Transverse colon (tissue), 4 donors: ENCODE measurements around the gene PLCH1. TPM values are rescaled to one million over a fixed set of nuclear protein-coding genes. Genes with fewer than 3 reads are reported as not detected.
"Not testable (repeated sequence)": the region's sequence is repeated elsewhere in the genome, so short reads cannot be mapped to it uniquely, and the experiment has no call there.

Experiments
- DNase-seq: peaks from one replicate; pipeline ENCODE4 v3.0.0-alpha.2; 2019
- H3K27ac ChIP-seq, 4 donors: fragments of 200-600 bp; sonication (generic); 2 replicates each; pipeline ENCODE4 v1.5.1; 2016 to 2018; ENCODE audit warnings: inconsistent platforms in 4 of 4
- H3K27me3 ChIP-seq: fragments of 200-600 bp; sonication (generic); 2 replicates; pipeline ENCODE4 v1.5.1; 2017; ENCODE audit warnings: inconsistent platforms
- H3K36me3 ChIP-seq, 4 donors: fragments of 200-600 bp; sonication (generic); 2 replicates each; pipeline ENCODE4 v1.5.1; 2017 to 2019; ENCODE audit warnings: inconsistent platforms in 4 of 4
- H3K4me1 ChIP-seq, 4 donors: fragments of 200-600 bp; sonication (generic); 2 replicates each; pipeline ENCODE4 v1.5.1; 2017 to 2020; ENCODE audit warnings: inconsistent platforms in 4 of 4
- H3K4me3 ChIP-seq, 4 donors: fragments of 200-600 bp; sonication (generic); 1 replicate in 1 of 4; 2 replicates in 3 of 4; pipeline versions ENCODE4 v1.5.1 to v1.6.1; 2017 to 2019; ENCODE audit warnings: inconsistent platforms in 4 of 4
- H3K9me3 ChIP-seq, 2 donors: fragments of 200-600 bp; sonication (generic); 2 replicates each; pipeline ENCODE4 v1.5.1; 2017 to 2019; ENCODE audit warnings: inconsistent platforms in 2 of 2
- EP300 ChIP-seq: sonication (generic); formaldehyde crosslinking; IDR thresholded peaks from one replicate; pipeline ENCODE4 v1.6.1; 2017; ENCODE audit warnings: antibody characterized with exemption, low read depth
- POLR2A ChIP-seq: fragments of 450-650 bp; IDR thresholded peaks from one replicate; pipeline ENCODE4 v1.6.1; 2016; ENCODE audit warnings: antibody characterized with exemption, mild to moderate bottlenecking, moderate library complexity
- POLR2AphosphoS5 ChIP-seq, 3 donors: sonication (generic); formaldehyde crosslinking; IDR thresholded peaks; one replicate each; pipeline ENCODE4 v1.6.1; 2016; ENCODE audit warnings: antibody characterized with exemption in 3 of 3
- WGBS, 2 donors: methylation state at CpG; one replicate each; pipeline ENCODE4 v1.1.5; 2018; ENCODE audit warnings: low coverage in 1 of 2; 5-methylcytosine and 5-hydroxymethylcytosine counted together
- in situ Hi-C, 4 donors: fragments of 200-750 bp; cut with MboI; loops; one replicate each; pipeline versions ENCODE4 v1.15.0 to v1.15.1; 2017; ENCODE audit warnings: low sequenced_read_pairs in 3 of 4, low pct_ligation_motif_present in 1 of 4, low pct_unique_long_range_greater_than_20kb in 1 of 4
- intact Hi-C: fragments of 100-400 bp; cut with DNase I; formaldehyde crosslinking; loops from one replicate; pipeline ENCODE4 v1.15.1; 2023; ENCODE audit warnings: low total_unique reads
- total RNA-seq, 4 donors: library from RNA; depleted of rRNA; stranded (reverse); fragments of >200 nt; gene quantifications; one replicate each; pipeline ENCODE4 v1.1.0, GENCODE V29; 2016
- TF ChIP-seq, protein P1 (sequence below), 5 experiments: fragments of 200-600 bp in 3 of 5; fragments of 450-650 bp in 2 of 5; sonication (generic) in 3 of 5; IDR thresholded peaks; 1 replicate in 2 of 5; 2 replicates in 3 of 5; pipeline ENCODE4 v1.5.1; 2016 to 2017; ENCODE audit warnings: antibody characterized with exemption in 5 of 5, inconsistent platforms in 3 of 5, mild to moderate bottlenecking in 2 of 5, moderate library complexity in 1 of 5

PLCH1 gene
- total RNA-seq, 4 donors from 2014 or later: 8.2 to 33.4 (median 8.5) TPM

DNA sequence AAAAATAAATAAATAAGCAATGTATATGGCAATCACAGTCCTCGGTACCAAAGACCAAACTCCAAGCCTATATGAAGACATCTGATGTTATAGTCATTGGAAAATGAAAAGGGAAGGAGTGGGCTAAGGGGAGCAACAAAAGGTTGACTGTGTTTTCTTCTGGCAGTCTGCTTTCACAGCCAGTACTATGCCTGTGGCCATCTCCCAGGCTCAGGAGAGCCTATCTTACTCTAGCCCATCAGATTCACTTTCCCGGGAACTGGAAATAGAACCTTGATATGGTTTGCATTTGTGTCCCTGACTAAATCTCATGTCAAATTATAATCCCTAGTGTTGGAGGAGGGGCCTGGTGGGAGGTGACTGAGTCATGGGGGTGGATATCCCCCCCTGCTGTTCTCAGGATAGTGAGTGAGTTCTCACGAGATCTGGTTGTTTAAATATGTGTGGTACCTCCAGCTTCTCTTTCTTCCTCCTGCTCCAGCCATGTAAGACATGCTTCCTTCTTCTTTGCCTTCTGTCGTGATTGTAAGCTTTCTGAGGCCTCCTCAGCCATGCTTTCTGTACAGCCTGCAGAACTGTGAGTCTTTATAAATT, 105.3 kb downstream of the PLCH1 start:
- Histone ChIP-seq H3K4me1 (no peaks in the 10 kb centered on the region), H3K27me3 (no peaks in the 10 kb centered on the region), H3K9me3 (no peaks in the 10 kb centered on the region), H3K4me3 (no peak overlapping the region), H3K36me3 (no peaks in the 10 kb centered on the region), H3K27ac (no peak overlapping the region)
- DNase-seq: no peak
- TF ChIP-seq EP300 (no peak), POLR2AphosphoS5 (IDR thresholded peaks at IDR 0.05) (no peak), POLR2A (no peak)
- TF ChIP-seq, protein P1, sequence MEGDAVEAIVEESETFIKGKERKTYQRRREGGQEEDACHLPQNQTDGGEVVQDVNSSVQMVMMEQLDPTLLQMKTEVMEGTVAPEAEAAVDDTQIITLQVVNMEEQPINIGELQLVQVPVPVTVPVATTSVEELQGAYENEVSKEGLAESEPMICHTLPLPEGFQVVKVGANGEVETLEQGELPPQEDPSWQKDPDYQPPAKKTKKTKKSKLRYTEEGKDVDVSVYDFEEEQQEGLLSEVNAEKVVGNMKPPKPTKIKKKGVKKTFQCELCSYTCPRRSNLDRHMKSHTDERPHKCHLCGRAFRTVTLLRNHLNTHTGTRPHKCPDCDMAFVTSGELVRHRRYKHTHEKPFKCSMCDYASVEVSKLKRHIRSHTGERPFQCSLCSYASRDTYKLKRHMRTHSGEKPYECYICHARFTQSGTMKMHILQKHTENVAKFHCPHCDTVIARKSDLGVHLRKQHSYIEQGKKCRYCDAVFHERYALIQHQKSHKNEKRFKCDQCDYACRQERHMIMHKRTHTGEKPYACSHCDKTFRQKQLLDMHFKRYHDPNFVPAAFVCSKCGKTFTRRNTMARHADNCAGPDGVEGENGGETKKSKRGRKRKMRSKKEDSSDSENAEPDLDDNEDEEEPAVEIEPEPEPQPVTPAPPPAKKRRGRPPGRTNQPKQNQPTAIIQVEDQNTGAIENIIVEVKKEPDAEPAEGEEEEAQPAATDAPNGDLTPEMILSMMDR (IDR thresholded peaks at IDR 0.05): no peak
- WGBS, 2 donors: 72 to 79% methylated on average over 2 to 4 of the region's 4 CpGs
- intact Hi-C loops: no loop called here
- in situ Hi-C loops: no loop called here

DNA sequence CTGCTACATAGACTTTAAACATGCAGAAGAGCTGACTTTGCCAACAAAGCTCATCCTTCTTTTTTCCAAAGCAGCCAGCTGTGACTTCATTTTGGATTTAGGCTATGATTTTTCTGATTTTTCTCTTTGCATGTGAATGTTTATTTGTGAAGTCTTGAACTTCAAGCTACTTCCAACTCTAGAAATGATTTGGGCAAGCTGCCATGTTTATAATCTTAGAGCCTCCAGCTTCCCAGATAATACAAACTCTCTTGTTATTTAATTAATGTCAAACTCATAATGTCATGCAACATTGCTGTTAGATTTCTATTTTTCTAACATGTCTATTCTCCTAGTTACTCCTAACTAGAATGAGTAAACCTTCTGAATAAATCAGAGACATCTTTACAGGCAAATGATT, 106.4 kb downstream of the PLCH1 start:
- H3K4me3 ChIP-seq, H3K4me1 ChIP-seq, DNase-seq, H3K36me3 ChIP-seq, intact Hi-C loops, H3K9me3 ChIP-seq, in situ Hi-C loops, H3K27me3 ChIP-seq, H3K27ac ChIP-seq: not testable (repeated sequence)

DNA sequence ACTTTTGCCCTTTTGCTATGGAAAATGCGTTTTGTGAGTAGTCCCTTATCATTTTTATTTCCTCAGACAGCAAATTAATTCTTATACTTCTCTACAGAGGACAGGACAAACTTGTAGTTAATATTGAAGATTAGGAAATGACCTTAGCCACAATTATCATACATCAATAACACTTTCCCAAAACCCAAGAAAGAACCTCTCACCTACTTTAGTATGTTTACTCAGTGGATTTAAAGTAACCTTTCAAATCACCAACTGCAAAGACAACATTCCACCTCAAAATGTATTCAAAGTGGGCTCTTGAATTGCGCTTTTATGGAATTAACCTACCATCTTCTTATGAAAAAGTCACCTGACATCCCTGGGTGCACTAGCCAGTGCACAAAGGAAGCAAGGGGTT, 107.3 kb downstream of the PLCH1 start:
- Histone ChIP-seq H3K4me3 (no peak overlapping the region), H3K4me1 (no peaks in the 10 kb centered on the region), H3K9me3 (no peaks in the 10 kb centered on the region), H3K36me3 (no peaks in the 10 kb centered on the region), H3K27ac (no peak overlapping the region), H3K27me3 (no peaks in the 10 kb centered on the region)
- intact Hi-C loops: no loop called here
- in situ Hi-C loops: no loop called here
- TF ChIP-seq POLR2A: no peak
- no peak for TF ChIP-seq EP300
- TF ChIP-seq, protein P1 (IDR thresholded peaks at IDR 0.05): no peak
- TF ChIP-seq POLR2AphosphoS5 (IDR thresholded peaks at IDR 0.05): no peak
- 88 to 89% methylated on average over 2 of the region's 2 CpGs for WGBS, 2 donors
- DNase-seq: no peak

DNA sequence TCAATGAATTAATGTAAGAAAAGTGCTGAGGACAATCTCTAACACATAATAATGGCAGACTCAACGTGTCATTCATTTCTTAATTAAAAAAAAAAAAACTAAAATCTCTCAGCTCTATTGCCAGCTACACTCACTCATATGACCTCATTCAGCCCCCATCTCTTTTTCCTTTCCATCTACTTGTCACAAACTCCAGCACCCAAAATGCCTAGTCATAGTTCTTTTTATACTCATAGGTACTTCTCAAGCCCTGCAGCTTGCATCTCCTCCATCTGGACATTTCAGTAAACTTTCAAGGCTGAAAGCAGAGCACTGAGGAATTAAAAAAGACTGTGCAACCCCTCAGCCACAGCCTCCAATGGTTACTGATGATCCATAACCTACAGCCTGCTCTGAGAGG, 109.8 kb downstream of the PLCH1 start:
- in situ Hi-C loops: no loop called here

More for the DNA sequence above, 109.8 kb downstream of the PLCH1 start:
- H3K27me3 ChIP-seq: no peaks in the 10 kb centered on the region
- DNase-seq: no peak
- WGBS, 2 donors: 64 to 74% methylated on average over 1 of the region's 1 CpG
- H3K9me3 ChIP-seq: no peaks in the 10 kb centered on the region
- TF ChIP-seq, protein P1 (IDR thresholded peaks at IDR 0.05): no peak
- TF ChIP-seq POLR2A: no peak
- no peak for TF ChIP-seq EP300
- no peak for TF ChIP-seq POLR2AphosphoS5 (IDR thresholded peaks at IDR 0.05)
- H3K27ac ChIP-seq: no peak overlapping the region
- no peak overlapping the region for H3K4me3 ChIP-seq
- intact Hi-C loops: no loop called here
- no peaks in the 10 kb centered on the region for H3K4me1 ChIP-seq
- H3K36me3 ChIP-seq: no peaks in the 10 kb centered on the region
